KOPT-K1 (cell line): ENCODE results near the gene FNDC3B.

Source experiments
- H3K27ac ChIP-seq: fragments of 200-600 bp; sonication (generic); 2 replicates; pipeline ENCODE4 v1.5.1; 2016; ENCODE audit warnings: antibody characterized with exemption, mild to moderate bottlenecking, low read depth, low read length; ENCODE audit not compliant: poor library complexity, severe bottlenecking
- H3K36me3 ChIP-seq: fragments of 200-600 bp; sonication (generic); 2 replicates; pipeline ENCODE4 v1.5.1; 2017; ENCODE audit warnings: antibody characterized with exemption, mild to moderate bottlenecking, low read length, moderate library complexity; ENCODE audit not compliant: insufficient read depth
- H3K9me3 ChIP-seq: fragments of 200-600 bp; sonication (generic); 2 replicates; pipeline ENCODE4 v1.5.1; 2017; ENCODE audit warnings: antibody characterized with exemption, low read length, mild to moderate bottlenecking; ENCODE audit not compliant: insufficient read depth, poor library complexity, severe bottlenecking

FNDC3B gene

GRCh38 chr3:172298247-172298646 lies 258.9 kb downstream of the FNDC3B start:
- no peaks in the 10 kb centered on the region for H3K36me3 ChIP-seq
- H3K9me3 ChIP-seq, result no peaks in the 10 kb centered on the region
- no peak overlapping the region for H3K27ac ChIP-seq

GRCh38 chr3:172300187-172300586 lies 260.8 kb downstream of the FNDC3B start:
- Histone ChIP-seq H3K27ac (no peak overlapping the region), H3K36me3 (no peaks in the 10 kb centered on the region), H3K9me3 (no peaks in the 10 kb centered on the region)

DNA sequence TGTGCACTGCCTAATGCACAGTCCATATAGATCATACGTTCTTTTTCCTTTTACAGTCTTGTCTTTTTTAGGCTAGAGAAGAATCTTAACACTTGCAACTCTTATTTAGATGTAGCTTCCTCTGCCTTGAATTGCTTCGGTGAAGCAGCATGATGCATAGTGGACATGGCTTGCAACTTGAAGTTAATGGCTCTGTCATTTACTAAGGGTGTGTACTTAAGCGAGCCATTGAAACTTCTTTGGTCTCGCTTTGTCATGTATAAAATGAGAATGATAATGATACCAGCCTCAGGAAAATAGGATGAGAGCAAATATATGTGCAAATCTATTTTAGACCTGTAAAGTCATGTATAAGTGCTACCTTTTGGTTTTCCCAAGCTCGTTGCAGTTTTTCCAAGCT lies 261.5 kb downstream of the FNDC3B start:
- Histone ChIP-seq H3K27ac (no peak overlapping the region), H3K36me3 (no peaks in the 10 kb centered on the region), H3K9me3 (no peaks in the 10 kb centered on the region)

DNA sequence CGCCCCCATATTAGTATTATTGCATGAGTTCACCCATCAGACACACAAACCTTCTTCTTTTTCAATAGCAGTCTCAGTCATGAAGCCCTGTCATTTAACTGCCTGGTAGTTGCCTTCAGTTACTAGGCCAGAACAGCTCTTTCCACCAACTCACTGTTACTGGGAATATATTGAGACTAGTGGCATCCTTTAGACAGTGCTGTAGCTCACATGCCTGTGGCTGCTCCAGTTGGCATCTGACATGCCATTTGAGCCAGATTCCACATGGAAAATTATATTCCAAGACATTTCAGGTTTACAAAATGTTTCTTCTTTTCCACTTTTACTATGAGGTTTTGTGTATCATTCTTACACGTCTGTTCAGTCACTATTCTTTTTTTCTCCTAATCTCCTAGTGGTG lies 262.8 kb downstream of the FNDC3B start:
- H3K9me3 ChIP-seq, result no peaks in the 10 kb centered on the region
- H3K27ac ChIP-seq, result no peak overlapping the region
- H3K36me3 ChIP-seq, result no peaks in the 10 kb centered on the region

DNA sequence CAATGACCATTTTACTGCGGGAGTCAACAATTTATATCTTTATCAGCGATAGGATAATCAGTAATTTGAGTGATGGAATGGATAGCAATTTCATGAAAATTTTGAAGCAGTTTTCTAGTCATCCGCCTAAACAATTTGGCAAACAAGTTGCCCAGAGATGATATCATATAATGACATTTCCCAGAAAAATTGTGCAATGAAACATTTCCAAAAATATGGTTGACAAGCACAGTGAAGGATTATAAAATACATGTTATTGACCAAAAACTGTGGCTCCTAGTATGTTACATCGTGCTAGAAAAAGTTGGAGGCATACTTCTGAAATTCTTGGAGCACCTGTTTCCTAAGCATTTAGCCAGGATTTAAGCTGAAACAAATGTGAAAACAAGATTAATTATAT lies 263.8 kb downstream of the FNDC3B start:
- no peak overlapping the region for H3K27ac ChIP-seq
- H3K36me3 ChIP-seq, result no peaks in the 10 kb centered on the region
- no peaks in the 10 kb centered on the region for H3K9me3 ChIP-seq

GRCh38 chr3:172303941-172304558 lies 264.7 kb downstream of the FNDC3B start:
- no peak overlapping the region for H3K27ac ChIP-seq
- no peaks in the 10 kb centered on the region for H3K9me3 ChIP-seq
- H3K36me3 ChIP-seq, result no peaks in the 10 kb centered on the region

DNA sequence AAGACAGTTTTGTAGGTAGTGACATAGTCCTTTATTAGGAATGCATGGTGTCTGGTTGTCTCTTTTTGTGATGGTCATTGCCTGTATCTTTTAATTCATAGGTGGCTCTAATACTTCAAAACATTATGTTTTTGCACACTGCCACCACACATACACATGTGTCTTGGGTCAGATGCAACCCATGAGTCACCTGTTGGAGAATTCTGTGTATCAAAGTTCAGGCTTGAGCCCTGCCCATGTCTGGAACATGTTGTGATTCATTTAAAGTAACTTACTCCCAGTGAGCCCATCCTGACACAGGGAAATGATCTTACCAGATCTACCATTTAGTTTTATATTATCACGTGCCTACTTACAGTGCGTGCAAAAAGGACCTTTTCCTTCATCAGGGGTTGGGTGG lies 266.2 kb downstream of the FNDC3B start:
- Histone ChIP-seq H3K9me3 (no peaks in the 10 kb centered on the region), H3K27ac (no peak overlapping the region), H3K36me3 (no peaks in the 10 kb centered on the region)

GRCh38 chr3:172305974-172306373 lies 266.6 kb downstream of the FNDC3B start:
- no peak overlapping the region for H3K27ac ChIP-seq
- no peaks in the 10 kb centered on the region for H3K36me3 ChIP-seq
- H3K9me3 ChIP-seq, result no peaks in the 10 kb centered on the region

GRCh38 chr3:172307141-172307560 lies 267.8 kb downstream of the FNDC3B start:
- H3K36me3 ChIP-seq, result no peaks in the 10 kb centered on the region
- H3K27ac ChIP-seq, result no peak overlapping the region
- H3K9me3 ChIP-seq, result no peaks in the 10 kb centered on the region

DNA sequence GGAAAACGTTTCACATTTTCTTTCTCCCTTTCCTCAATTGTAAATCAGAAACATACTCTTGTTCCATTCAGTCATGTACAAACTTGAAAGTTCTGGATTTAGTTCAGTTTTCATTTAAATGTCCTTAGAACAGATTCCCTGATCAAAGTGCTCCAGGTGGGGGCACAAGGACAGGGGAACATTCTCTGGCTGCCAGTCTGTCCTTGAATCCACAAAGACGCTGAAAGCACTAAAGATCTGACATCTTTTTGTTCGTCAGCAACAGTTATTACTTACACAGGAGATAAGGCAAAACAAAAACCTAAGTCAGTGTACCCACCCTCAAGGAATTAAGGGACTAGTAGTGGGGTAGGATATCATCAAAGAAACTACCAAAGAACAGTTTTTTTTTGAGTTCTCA lies 269.7 kb downstream of the FNDC3B start:
- Histone ChIP-seq H3K36me3 (no peaks in the 10 kb centered on the region), H3K27ac (no peak overlapping the region), H3K9me3 (no peaks in the 10 kb centered on the region)

DNA sequence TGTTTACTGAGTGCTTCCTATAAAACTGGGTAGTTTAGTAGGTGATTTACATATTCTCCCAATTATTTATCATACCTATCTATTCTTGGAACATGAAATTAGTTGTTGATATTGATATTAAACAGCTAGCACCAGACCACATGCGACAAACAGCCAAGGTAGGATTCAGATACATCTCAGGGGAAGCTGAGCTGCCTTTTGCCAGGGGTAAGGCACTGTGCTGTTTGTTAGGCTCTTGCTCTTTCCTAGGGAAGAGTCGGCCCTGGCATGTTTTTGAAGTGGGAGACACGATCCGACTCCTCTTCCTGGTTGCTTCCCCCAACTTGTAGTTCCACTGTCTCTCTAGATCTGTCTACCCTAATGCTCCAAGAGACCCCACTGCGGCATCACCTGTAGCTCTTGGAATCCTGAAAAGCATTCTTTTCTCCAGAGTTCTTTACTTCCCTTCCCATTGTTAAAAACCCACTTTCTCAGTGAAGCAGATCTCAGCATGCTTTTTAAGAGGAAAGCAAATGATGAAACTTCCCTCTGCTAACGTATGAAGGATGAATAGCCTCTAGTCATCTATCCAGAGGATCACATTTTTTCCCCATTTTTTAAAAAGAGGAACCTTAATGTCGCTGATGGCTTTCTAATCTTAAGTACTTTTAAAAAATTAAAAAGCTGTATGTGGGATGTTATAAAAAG lies 270.5 kb downstream of the FNDC3B start:
- Histone ChIP-seq H3K9me3 (no peaks in the 10 kb centered on the region), H3K27ac (no peak overlapping the region), H3K36me3 (no peaks in the 10 kb centered on the region)

GRCh38 chr3:172310428-172310760 lies 271.0 kb downstream of the FNDC3B start:
- Histone ChIP-seq H3K36me3 (no peaks in the 10 kb centered on the region), H3K9me3 (no peaks in the 10 kb centered on the region), H3K27ac (no peak overlapping the region)

- Histone ChIP-seq H3K27ac (no peak overlapping the region), H3K36me3 (no peaks in the 10 kb centered on the region), H3K9me3 (no peaks in the 10 kb centered on the region)
These were observed 271.8 kb downstream of the FNDC3B start for GRCh38 chr3:172311217-172311616.

- no peak overlapping the region for H3K27ac ChIP-seq
- no peaks in the 10 kb centered on the region for H3K36me3 ChIP-seq
- H3K9me3 ChIP-seq, result no peaks in the 10 kb centered on the region
These were observed 272.6 kb downstream of the FNDC3B start for GRCh38 chr3:172312001-172312400.

- Histone ChIP-seq H3K9me3 (no peaks in the 10 kb centered on the region), H3K27ac (no peak overlapping the region), H3K36me3 (no peaks in the 10 kb centered on the region)
These were observed 273.3 kb downstream of the FNDC3B start for GRCh38 chr3:172312711-172313110.

DNA sequence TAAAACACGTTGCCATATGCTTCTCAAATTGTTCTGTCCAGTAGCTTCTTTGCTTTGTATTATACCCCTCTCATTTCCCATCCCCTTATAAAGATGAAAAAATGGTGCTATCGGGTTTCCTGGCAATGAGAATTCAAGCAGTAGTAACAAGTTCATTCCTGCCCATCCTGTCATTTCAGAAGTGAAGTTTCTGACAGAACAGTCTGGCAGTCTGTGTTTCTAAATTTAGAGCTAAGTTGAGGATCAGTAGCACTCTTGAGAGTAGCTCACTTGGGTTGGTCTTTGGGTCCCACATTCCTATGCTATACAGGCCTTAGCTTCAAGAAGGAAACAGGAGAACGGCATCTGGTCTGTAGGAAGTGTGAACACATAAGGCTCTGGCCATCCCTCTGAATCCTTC lies 274.3 kb downstream of the FNDC3B start:
- H3K9me3 ChIP-seq, result no peaks in the 10 kb centered on the region
- H3K27ac ChIP-seq, result no peak overlapping the region
- H3K36me3 ChIP-seq, result no peaks in the 10 kb centered on the region
